Esophagus (tissue), 2 donors: ENCODE data around the gene TMEM45A. TPM values are rescaled to one million over a fixed set of nuclear protein-coding genes. Genes with fewer than 3 reads are reported as not detected.
"Not testable (repeated sequence)": the region's sequence is repeated elsewhere in the genome, so short reads cannot be mapped to it uniquely, and the experiment has no call there.

Experiments
- H3K27ac ChIP-seq, 2 donors: one replicate each; pipeline ENCODE4 v1.5.1; 2013; ENCODE audit warnings: low read depth in 2 of 2, mild to moderate bottlenecking in 2 of 2, inconsistent platforms in 1 of 2, low read length in 1 of 2, moderate library complexity in 1 of 2
- H3K27me3 ChIP-seq, 2 donors: one replicate each; pipeline ENCODE4 v1.6.1; 2013; ENCODE audit warnings: low read length in 2 of 2, control low read depth in 1 of 2, mild to moderate bottlenecking in 1 of 2; ENCODE audit not compliant: insufficient read depth in 2 of 2, control insufficient read depth in 1 of 2
- H3K36me3 ChIP-seq, 2 donors: one replicate each; pipeline ENCODE4 v1.6.1; 2013; ENCODE audit warnings: low read length in 1 of 2; ENCODE audit not compliant: control insufficient read depth in 2 of 2, insufficient read depth in 2 of 2
- H3K4me1 ChIP-seq, 2 donors: one replicate each; pipeline ENCODE4 v1.6.1; 2013; ENCODE audit warnings: low read length in 1 of 2; ENCODE audit not compliant: control insufficient read depth in 2 of 2, insufficient read depth in 2 of 2
- H3K4me3 ChIP-seq, 2 donors: one replicate each; pipeline ENCODE4 v1.5.1; 2013; ENCODE audit warnings: low read length in 2 of 2, mild to moderate bottlenecking in 2 of 2, low read depth in 1 of 2, moderate library complexity in 1 of 2
- H3K9me3 ChIP-seq, 2 donors: one replicate each; pipeline ENCODE4 v1.6.1; 2013; ENCODE audit warnings: mild to moderate bottlenecking in 2 of 2, low read depth in 1 of 2, low read length in 1 of 2, moderate library complexity in 1 of 2; ENCODE audit not compliant: control insufficient read depth in 2 of 2, insufficient read depth in 1 of 2
- WGBS, 2 donors: extraction: QIAGEN DNeasy Blood & Tissue Kit; methylation state at CpG; one replicate each; pipeline ENCODE4 v1.1.7; 2013; 5-methylcytosine and 5-hydroxymethylcytosine counted together
- polyA plus RNA-seq, 2 donors: library from polyadenylated mRNA; stranded (reverse); fragments of 200-250 nt; gene quantifications; one replicate each; pipeline ENCODE4 v1.2.3, GENCODE V29; 2013
- donor health status: healthy with polysubstance abuse.
- donor health status: Bipolar disorder and iron deficiency.

The TMEM45A gene
- polyA plus RNA-seq, 2 donors = 1.0 to 9.0 TPM

DNA sequence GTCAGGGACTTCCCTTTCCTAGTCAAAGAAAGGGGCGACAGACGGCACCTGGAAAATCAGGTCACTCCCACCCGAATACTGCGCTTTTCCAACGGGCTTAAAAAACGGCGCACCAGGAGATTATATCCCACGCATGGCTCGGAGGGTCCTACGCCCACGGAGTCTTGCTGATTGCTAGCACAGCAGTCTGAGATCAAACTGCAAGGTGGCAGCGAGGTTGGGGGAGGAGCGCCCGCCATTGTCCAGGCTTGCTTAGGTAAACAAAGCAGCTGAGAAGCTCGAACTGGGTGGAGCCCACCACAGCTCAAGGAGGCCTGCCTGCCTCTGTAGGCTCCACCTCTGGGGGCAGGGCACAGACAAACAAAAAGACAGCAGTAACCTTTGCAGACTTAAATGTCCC, 17.4 kb downstream of the TMEM45A start:
- H3K4me1 ChIP-seq, H3K36me3 ChIP-seq, H3K27me3 ChIP-seq, H3K4me3 ChIP-seq, H3K27ac ChIP-seq, H3K9me3 ChIP-seq: not testable (repeated sequence)
- 90 to 100% methylated on average over 2 to 15 of the region's 15 CpGs for WGBS, 2 donors

DNA sequence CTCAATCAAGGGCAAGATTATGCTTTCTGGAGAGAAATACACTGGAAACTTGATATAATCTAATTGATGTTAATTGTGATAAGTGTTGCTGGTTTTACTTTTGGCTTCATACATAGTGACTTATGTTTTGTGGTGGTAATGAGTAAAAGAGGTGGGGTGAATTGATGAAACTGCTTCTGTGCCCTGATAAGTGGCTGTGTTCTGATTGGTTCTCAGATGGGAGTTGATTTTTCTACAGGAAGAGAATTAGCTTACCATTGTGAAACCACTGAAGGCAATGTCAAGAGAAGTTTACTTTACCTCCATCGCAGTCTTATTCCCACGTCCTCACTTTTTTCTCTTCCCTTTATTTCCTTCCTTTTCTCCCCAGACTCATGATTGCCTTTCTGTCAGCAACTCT, 23.8 kb downstream of the TMEM45A start:
- Histone ChIP-seq H3K9me3 (no peaks in the 10 kb centered on the region), H3K4me3 (no peak overlapping the region), H3K27ac (no peak overlapping the region), H3K4me1 (no peaks in the 10 kb centered on the region), H3K27me3 (no peaks in the 10 kb centered on the region), H3K36me3 (no peaks in the 10 kb centered on the region)
- WGBS, 2 donors = 70 to 71% methylated on average over 2 of the region's 2 CpGs

DNA sequence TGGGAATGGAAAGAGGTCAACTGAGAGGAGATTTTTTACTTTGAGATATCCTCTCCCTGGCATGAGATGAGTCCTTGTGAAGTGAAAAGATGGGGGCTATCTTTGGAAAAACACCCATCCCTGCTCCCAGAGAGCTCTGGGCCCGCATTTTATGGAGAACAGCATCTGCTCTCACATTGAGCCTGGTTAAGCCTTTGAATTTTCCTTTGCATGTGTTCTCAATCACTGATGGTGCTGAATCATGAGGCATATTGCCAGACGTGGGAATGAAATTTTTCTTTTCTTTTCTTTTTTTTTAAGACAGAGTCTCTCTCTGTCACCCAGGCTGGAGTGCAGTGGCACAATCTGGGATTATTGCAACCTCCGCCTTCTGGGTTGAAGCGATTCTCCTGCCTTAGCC, 24.4 kb downstream of the TMEM45A start:
- WGBS, 2 donors = 71 to 75% methylated on average over 4 of the region's 4 CpGs
- H3K4me3 ChIP-seq = no peak overlapping the region
- H3K27ac ChIP-seq = no peak overlapping the region
- no peaks in the 10 kb centered on the region for H3K27me3 ChIP-seq
- no peaks in the 10 kb centered on the region for H3K36me3 ChIP-seq
- H3K9me3 ChIP-seq = no peaks in the 10 kb centered on the region
- H3K4me1 ChIP-seq = no peaks in the 10 kb centered on the region

DNA sequence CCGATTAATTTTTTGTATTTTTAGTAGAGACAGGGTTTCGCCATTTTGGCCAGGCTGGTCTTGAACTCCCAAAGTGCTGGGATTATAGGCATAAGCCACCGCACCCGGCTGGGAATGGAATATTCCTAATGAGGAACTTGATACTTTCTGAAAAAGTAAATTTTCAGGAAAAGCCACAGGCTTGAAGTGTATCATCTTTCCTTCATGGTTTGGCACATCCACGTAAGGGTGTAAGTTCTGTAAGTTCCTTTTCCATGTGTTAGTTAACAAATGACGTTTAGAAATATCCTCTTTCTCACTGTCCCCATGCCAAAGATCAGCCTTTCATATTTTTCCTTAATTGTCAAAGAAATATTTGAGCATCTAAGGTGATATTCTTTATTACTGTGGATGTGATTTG, 24.9 kb downstream of the TMEM45A start:
- H3K36me3 ChIP-seq = no peaks in the 10 kb centered on the region
- no peaks in the 10 kb centered on the region for H3K4me1 ChIP-seq
- no peak overlapping the region for H3K27ac ChIP-seq
- H3K27me3 ChIP-seq = no peaks in the 10 kb centered on the region
- 79 to 85% methylated on average over 6 of the region's 6 CpGs for WGBS, 2 donors
- H3K4me3 ChIP-seq = no peak overlapping the region
- no peaks in the 10 kb centered on the region for H3K9me3 ChIP-seq

DNA sequence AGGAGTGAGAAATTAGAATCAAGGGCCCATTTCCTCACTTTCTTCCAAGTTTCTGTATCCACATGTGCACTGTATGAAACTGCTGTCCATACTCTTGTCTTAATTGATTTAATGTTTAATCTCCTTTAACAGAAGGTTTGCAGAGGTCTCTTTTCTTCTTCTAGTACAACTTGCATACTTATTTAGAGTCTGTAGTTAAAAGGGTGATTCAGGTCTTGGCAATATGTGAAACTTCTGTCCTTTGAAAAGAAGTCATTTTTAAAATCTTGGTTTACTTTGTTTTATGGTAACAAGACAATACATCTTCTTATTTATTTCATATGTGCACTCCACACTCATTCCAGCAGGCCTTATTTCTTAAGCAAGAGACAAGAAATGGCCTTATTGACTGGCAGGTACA, 25.8 kb downstream of the TMEM45A start:
- no peak overlapping the region for H3K27ac ChIP-seq
- no peak overlapping the region for H3K4me3 ChIP-seq
- H3K4me1 ChIP-seq = peaks cover 0 to 2% of the 10 kb centered on the region in 2 donors
- no peaks in the 10 kb centered on the region for H3K36me3 ChIP-seq
- H3K27me3 ChIP-seq = no peaks in the 10 kb centered on the region
- no peaks in the 10 kb centered on the region for H3K9me3 ChIP-seq

DNA sequence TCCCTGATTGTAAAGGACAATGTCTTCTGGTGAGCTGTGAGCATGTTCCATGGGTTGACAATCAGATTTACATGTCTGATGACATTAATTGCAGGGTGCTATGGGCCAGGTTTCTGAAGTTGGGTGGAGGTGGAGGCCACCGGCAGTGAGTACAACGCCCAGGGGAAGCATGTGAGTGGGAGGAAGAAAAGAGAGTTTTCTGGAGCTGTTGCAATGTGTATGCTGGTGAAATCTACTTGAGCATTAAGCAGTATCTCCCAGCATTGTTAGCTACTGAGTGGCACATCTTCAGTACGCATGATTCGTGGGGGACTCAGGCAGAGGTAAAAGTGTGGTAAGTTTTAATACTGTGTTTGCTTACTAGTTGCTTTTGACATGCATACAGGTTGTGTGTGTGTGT, 26.6 kb downstream of the TMEM45A start:
- Histone ChIP-seq H3K4me3 (no peak overlapping the region), H3K36me3 (no peaks in the 10 kb centered on the region), H3K4me1 (peaks cover 0 to 2% of the 10 kb centered on the region in 2 donors), H3K9me3 (no peaks in the 10 kb centered on the region), H3K27me3 (no peaks in the 10 kb centered on the region), H3K27ac (no peak overlapping the region)
- 57 to 64% methylated on average over 4 of the region's 4 CpGs for whole genome bisulfite sequencing, 2 donors

DNA sequence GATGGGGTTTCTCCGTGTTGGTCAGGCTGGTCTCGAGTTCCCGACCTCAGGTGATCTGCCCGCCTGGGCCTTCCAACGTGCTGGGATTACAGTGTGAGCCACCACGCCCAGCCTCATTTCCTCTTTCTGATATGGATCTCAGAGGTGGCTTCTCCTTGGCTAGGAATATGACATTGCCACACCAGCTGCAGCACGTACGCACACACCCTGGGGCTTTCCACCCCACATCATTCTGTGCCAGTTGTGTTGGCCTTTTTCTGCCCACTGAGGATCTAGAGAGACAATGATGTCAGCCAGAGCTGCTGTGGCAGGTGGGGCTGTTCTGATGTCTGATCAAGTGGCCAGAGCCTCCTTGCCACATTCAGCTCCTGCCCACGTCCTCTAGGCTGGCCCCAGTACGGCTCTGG, 29.0 kb downstream of the TMEM45A start:
- H3K27me3 ChIP-seq = no peaks in the 10 kb centered on the region
- H3K4me1 ChIP-seq = peaks cover 2 to 4% of the 10 kb centered on the region in 2 donors
- H3K4me3 ChIP-seq = no peak overlapping the region
- 69 to 71% methylated on average over 10 of the region's 10 CpGs for WGBS, 2 donors
- H3K27ac ChIP-seq = peak overlapping the region in 1 of 2 donors; percentile 75
- no peaks in the 10 kb centered on the region for H3K9me3 ChIP-seq
- no peaks in the 10 kb centered on the region for H3K36me3 ChIP-seq

DNA sequence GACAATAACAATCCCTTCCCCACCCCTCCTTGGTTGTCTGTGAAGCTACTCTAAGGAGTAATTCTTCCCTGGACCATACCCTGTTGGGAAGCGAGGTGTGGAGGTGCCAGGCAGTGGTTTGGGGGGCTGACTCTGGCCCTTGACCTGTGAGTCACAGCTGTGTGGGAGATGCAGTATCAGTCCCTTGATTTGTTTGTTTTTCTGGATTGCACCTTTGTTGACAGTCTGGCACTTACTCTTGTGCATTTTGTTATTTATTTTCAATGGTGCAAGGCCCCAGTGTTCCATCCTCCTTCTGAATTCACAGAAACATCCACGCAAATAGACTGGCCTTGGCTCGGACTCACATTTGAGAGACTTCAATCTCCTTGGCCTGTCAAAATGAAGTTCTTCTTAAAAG, 29.7 kb downstream of the TMEM45A start:
- Histone ChIP-seq H3K4me3 (no peak overlapping the region), H3K27ac (peak overlapping the region in 1 of 2 donors; percentile 75), H3K36me3 (no peaks in the 10 kb centered on the region), H3K27me3 (no peaks in the 10 kb centered on the region), H3K9me3 (no peaks in the 10 kb centered on the region), H3K4me1 (peaks cover 2 to 4% of the 10 kb centered on the region in 2 donors)
- WGBS, 2 donors = 96 to 100% methylated on average over 3 of the region's 3 CpGs

DNA sequence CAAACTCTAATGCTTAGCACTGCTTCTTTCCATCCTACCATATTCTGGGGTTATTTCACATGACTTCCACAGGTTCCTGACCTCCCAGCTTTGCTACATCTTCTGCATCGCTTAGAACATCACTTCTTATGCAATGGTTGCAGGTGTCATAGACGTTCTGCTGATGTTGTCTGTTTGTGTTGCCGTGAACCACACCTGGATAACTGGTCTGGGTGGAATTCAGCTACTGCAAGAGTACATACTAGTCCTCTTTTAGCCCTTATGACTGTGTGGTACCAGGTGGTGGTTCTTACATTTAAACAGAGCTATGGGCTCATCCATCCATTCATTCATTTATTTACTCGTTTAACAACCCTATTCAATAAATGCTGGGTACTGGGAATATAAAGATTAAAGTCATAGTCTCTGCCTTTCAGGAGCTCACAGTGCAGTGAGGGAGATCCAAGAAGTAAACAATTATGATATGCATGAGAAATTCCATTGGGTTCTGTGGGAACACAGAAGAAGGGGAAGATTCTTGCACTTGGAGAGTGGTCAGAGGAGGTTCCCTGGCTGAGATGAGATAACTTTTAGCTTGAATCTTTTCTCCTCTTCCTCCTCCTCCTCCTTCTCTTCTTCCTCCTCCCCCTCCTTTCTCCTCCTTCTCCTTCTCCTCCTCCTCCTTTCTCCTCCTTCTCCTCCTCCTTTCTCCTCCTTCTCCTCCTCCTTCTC, 30.8 kb downstream of the TMEM45A start:
- Histone ChIP-seq H3K27me3 (no peaks in the 10 kb centered on the region), H3K4me1 (peaks cover 2 to 4% of the 10 kb centered on the region in 2 donors), H3K27ac (peak overlapping the region in 1 of 2 donors; percentile 52), H3K9me3 (no peaks in the 10 kb centered on the region), H3K4me3 (no peak overlapping the region), H3K36me3 (no peaks in the 10 kb centered on the region)
- 78 to 84% methylated on average over 4 of the region's 4 CpGs for WGBS, 2 donors
